ENCODE results near the gene MAPK13.

MAPK13 gene

GRCh38 chr6:36094238-36094637 is 36.1 kb upstream of the MAPK13 start:
- Histone ChIP-seq H3K4me3 (IDR thresholded peaks at IDR 0.05; ENCODE audit: insufficient read depth, low read depth, low read length) (no peak overlapping the region), H3K79me2 (ENCODE audit: insufficient read depth, low read depth) (no peaks in the 10 kb centered on the region), H2AFZ (ENCODE audit: low read depth) (no peak overlapping the region), H3K27me3 (ENCODE audit: insufficient read depth, low read depth) (no peaks in the 10 kb centered on the region), H3K9ac (no peak overlapping the region), H3K4me2 (no peak overlapping the region), H4K20me1 (ENCODE audit: insufficient read depth) (no peaks in the 10 kb centered on the region), H3K27ac (no peak overlapping the region), H3K4me1 (ENCODE audit: low read depth, poor library complexity, severe bottlenecking) (peaks cover 6% of the 10 kb centered on the region), H3K36me3 (ENCODE audit: insufficient read depth) (no peaks in the 10 kb centered on the region)
- TF ChIP-seq CTCF (conservative IDR thresholded peaks at IDR 0.05; ENCODE audit: low read depth, low read length) = no peak

- peaks cover 6% of the 10 kb centered on the region for H3K4me1 ChIP-seq (ENCODE audit: low read depth, poor library complexity, severe bottlenecking)
- H3K4me2 ChIP-seq = peak overlapping the region; percentile 36
- H3K27ac ChIP-seq = no peak overlapping the region
- peak; percentile 91 for TF ChIP-seq CTCF (conservative IDR thresholded peaks at IDR 0.05; ENCODE audit: low read depth, low read length)
- no peaks in the 10 kb centered on the region for H3K27me3 ChIP-seq (ENCODE audit: insufficient read depth, low read depth)
- H3K79me2 ChIP-seq (ENCODE audit: insufficient read depth, low read depth) = no peaks in the 10 kb centered on the region
- H3K4me3 ChIP-seq (IDR thresholded peaks at IDR 0.05; ENCODE audit: insufficient read depth, low read depth, low read length) = no peak overlapping the region
- H3K9ac ChIP-seq = no peak overlapping the region
- H4K20me1 ChIP-seq (ENCODE audit: insufficient read depth) = no peaks in the 10 kb centered on the region
- no peaks in the 10 kb centered on the region for H3K36me3 ChIP-seq (ENCODE audit: insufficient read depth)
- H2AFZ ChIP-seq (ENCODE audit: low read depth) = no peak overlapping the region
Measured at GRCh38 chr6:36094753-36095496, 35.4 kb upstream of the MAPK13 start.

DNA sequence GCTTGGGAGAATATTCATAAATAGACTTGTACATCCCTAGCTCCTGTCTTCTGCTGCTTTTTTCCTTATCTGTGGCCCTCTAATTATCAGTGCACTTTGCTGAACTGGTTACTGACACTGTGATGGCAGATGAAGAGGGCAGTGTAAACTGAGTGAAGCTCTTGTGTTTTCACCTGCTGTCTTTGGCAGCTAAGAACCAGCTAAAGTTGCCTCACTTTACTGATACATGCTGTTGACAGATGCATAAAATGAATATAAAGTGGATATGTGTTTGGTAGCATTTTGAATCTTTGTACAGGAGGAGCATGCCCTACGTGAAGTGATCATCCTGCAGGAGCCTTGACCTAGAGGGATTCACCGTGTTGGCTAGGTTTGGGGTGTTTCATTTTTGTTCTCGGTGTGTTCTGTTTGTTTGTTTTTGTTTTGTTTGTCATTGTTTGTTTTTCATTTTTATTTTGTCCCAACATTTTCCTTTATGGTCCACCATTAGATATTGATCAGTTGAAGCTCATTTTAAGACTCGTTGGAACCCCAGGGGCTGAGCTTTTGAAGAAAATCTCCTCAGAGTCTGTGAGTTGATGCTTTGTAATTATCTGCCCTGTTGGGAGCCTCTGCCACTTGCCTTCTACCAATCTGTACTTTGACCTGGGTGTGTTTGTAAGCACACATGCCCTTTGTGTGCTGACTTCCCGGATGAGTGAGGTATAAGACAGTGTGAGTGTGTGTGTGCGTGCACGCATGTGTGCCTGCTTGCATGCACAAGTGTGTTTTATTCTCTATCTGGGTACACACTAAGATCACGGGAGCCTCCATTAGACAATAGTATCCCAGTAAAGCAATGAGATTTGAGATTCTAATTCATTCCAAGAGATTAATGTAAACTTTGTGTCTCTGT is 34.6 kb upstream of the MAPK13 start:
- Histone ChIP-seq H3K4me3 (IDR thresholded peaks at IDR 0.05; ENCODE audit: insufficient read depth, low read depth, low read length) (no peak overlapping the region), H2AFZ (ENCODE audit: low read depth) (no peak overlapping the region), H3K4me2 (peak overlapping the region; percentile 36; the same call in 1 of the 2 replicates), H4K20me1 (ENCODE audit: insufficient read depth) (no peaks in the 10 kb centered on the region), H3K27me3 (ENCODE audit: insufficient read depth, low read depth) (no peaks in the 10 kb centered on the region), H3K9ac (no peak overlapping the region), H3K4me1 (ENCODE audit: low read depth, poor library complexity, severe bottlenecking) (peaks cover 6% of the 10 kb centered on the region), H3K79me2 (ENCODE audit: insufficient read depth, low read depth) (no peaks in the 10 kb centered on the region), H3K36me3 (ENCODE audit: insufficient read depth) (no peaks in the 10 kb centered on the region), H3K27ac (no peak overlapping the region)
- peak; percentile 9; the same call in 1 of the 2 replicates for TF ChIP-seq CTCF (conservative IDR thresholded peaks at IDR 0.05; ENCODE audit: low read depth, low read length)

- H3K4me1 ChIP-seq (ENCODE audit: low read depth, poor library complexity, severe bottlenecking) = peaks cover 6% of the 10 kb centered on the region
- no peak overlapping the region for H3K27ac ChIP-seq
- no peak overlapping the region for H3K4me3 ChIP-seq (IDR thresholded peaks at IDR 0.05; ENCODE audit: insufficient read depth, low read depth, low read length)
- no peak for TF ChIP-seq CTCF (conservative IDR thresholded peaks at IDR 0.05; ENCODE audit: low read depth, low read length)
- H4K20me1 ChIP-seq (ENCODE audit: insufficient read depth) = no peaks in the 10 kb centered on the region
- H2AFZ ChIP-seq (ENCODE audit: low read depth) = no peak overlapping the region
- H3K36me3 ChIP-seq (ENCODE audit: insufficient read depth) = no peaks in the 10 kb centered on the region
- no peaks in the 10 kb centered on the region for H3K27me3 ChIP-seq (ENCODE audit: insufficient read depth, low read depth)
- H3K9ac ChIP-seq = no peak overlapping the region
- no peaks in the 10 kb centered on the region for H3K79me2 ChIP-seq (ENCODE audit: insufficient read depth, low read depth)
- no peak overlapping the region for H3K4me2 ChIP-seq
Measured at GRCh38 chr6:36098253-36098919, 31.9 kb upstream of the MAPK13 start.
